MM.1S (cell line): ENCODE data around the gene CHMP6.

Experiments
- DNase-seq: peaks from one replicate; pipeline ENCODE4 v3.0.0-alpha.2; 2015
- H2AFZ ChIP-seq: fragments of 300-600 bp; sonication (generic); 2 replicates; pipeline ENCODE4 v1.6.0; 2016; ENCODE audit warnings: antibody characterized with exemption, low read length
- H3F3A ChIP-seq: fragments of 300-600 bp; sonication (generic); 2 replicates; pipeline ENCODE4 v1.6.1; 2016; ENCODE audit warnings: mild to moderate bottlenecking, antibody characterized with exemption, low read length, moderate library complexity, mixed read lengths; ENCODE audit not compliant: insufficient read depth
- H3K27ac ChIP-seq: fragments of 300-600 bp; sonication (generic); 2 replicates; pipeline ENCODE4 v1.5.1; 2016; ENCODE audit warnings: mild to moderate bottlenecking, low read length
- H3K27me3 ChIP-seq: fragments of 300-600 bp; sonication (generic); replicated peaks from 2 replicates; pipeline ENCODE4 v1.6.0; 2016; ENCODE audit warnings: low read length; ENCODE audit not compliant: insufficient read depth
- H3K36me3 ChIP-seq: fragments of 300-600 bp; sonication (generic); replicated peaks from 2 replicates; pipeline ENCODE4 v1.6.1; 2016; ENCODE audit warnings: mild to moderate bottlenecking, low read length, mixed read lengths; ENCODE audit not compliant: insufficient read depth
- H3K4me1 ChIP-seq: fragments of 300-600 bp; sonication (generic); 2 replicates; pipeline ENCODE4 v1.6.1; 2016; ENCODE audit warnings: low read length, mixed read lengths
- H3K4me2 ChIP-seq: fragments of 300-600 bp; sonication (generic); 2 replicates; pipeline ENCODE4 v1.6.0; 2016; ENCODE audit warnings: low read depth, low read length
- H3K4me3 ChIP-seq: fragments of 300-600 bp; sonication (generic); 2 replicates; pipeline ENCODE4 v1.5.1; 2016; ENCODE audit warnings: low read length, mixed read lengths
- H3K79me2 ChIP-seq: fragments of 300-600 bp; sonication (generic); 2 replicates; pipeline ENCODE4 v1.6.1; 2016; ENCODE audit warnings: mixed run types, low read length, mixed read lengths
- H3K9ac ChIP-seq: fragments of 300-600 bp; sonication (generic); 2 replicates; pipeline ENCODE4 v1.6.1; 2016; ENCODE audit warnings: low read length, mixed read lengths
- H3K9me2 ChIP-seq: fragments of 300-600 bp; sonication (generic); replicated peaks from 2 replicates; pipeline ENCODE4 v1.6.1; 2016; ENCODE audit warnings: mild to moderate bottlenecking, low read length, mixed read lengths; ENCODE audit not compliant: insufficient read depth
- H3K9me3 ChIP-seq: fragments of 300-600 bp; sonication (generic); replicated peaks from 2 replicates; pipeline ENCODE4 v1.6.1; 2016; ENCODE audit warnings: mild to moderate bottlenecking, low read length, mixed read lengths; ENCODE audit not compliant: insufficient read depth
- H4K20me1 ChIP-seq: fragments of 300-600 bp; sonication (generic); 2 replicates; pipeline ENCODE4 v1.6.1; 2016; ENCODE audit warnings: mild to moderate bottlenecking, low read length, moderate library complexity, mixed read lengths; ENCODE audit not compliant: insufficient read depth
- CTCF ChIP-seq: fragments of 300-600 bp; sonication (generic); IDR thresholded peaks from 2 replicates; pipeline ENCODE4 v1.5.1; 2016; ENCODE audit warnings: antibody characterized with exemption, low read length, mixed read lengths
- EZH2 ChIP-seq: fragments of 300-600 bp; sonication (generic); optimal IDR thresholded peaks from 2 replicates; pipeline ENCODE3; 2017; ENCODE audit warnings: low read depth, mild to moderate bottlenecking, antibody characterized with exemption, low read length, mixed read lengths
- EZH2phosphoT487 ChIP-seq: fragments of 300-600 bp; sonication (generic); IDR thresholded peaks from 2 replicates; pipeline ENCODE4 v1.6.1; 2018; ENCODE audit warnings: antibody characterized with exemption, low read length

Gene CHMP6

GRCh38 chr17:80968602-80969029 is 23.0 kb upstream of the CHMP6 start:
- TF ChIP-seq EZH2 (no peak), EZH2phosphoT487 (no peak), CTCF (no peak)
- 0 out of 2 replicates have a peak, but pooled peaks cover 8% of the 10 kb centered on the region for H3K4me1 ChIP-seq
- H3K9me2 ChIP-seq = no peaks in the 10 kb centered on the region
- H3K79me2 ChIP-seq = no peaks in the 10 kb centered on the region
- no peaks in the 10 kb centered on the region for H3K9me3 ChIP-seq
- DNase-seq = no peak
- no peaks in the 10 kb centered on the region for H3K36me3 ChIP-seq
- H3K27me3 ChIP-seq = no peaks in the 10 kb centered on the region
- no peak overlapping the region for H2AFZ ChIP-seq
- no peak overlapping the region for H3K9ac ChIP-seq
- H3K4me3 ChIP-seq = no peak overlapping the region
- no peaks in the 10 kb centered on the region for H4K20me1 ChIP-seq
- H3F3A ChIP-seq = no peaks in the 10 kb centered on the region
- no peak overlapping the region for H3K27ac ChIP-seq
- no peak overlapping the region for H3K4me2 ChIP-seq

- no peak overlapping the region for H3K4me2 ChIP-seq
- no peaks in the 10 kb centered on the region for H3F3A ChIP-seq
- H3K9me3 ChIP-seq = no peaks in the 10 kb centered on the region
- TF ChIP-seq EZH2 = no peak
- no peak for TF ChIP-seq EZH2phosphoT487
- TF ChIP-seq CTCF = no peak
- no peaks in the 10 kb centered on the region for H3K9me2 ChIP-seq
- no peak overlapping the region for H3K9ac ChIP-seq
- 0 out of 2 replicates have a peak, but pooled peaks cover 8% of the 10 kb centered on the region for H3K4me1 ChIP-seq
- no peaks in the 10 kb centered on the region for H3K27me3 ChIP-seq
- H2AFZ ChIP-seq = no peak overlapping the region
- H4K20me1 ChIP-seq = no peaks in the 10 kb centered on the region
- H3K36me3 ChIP-seq = no peaks in the 10 kb centered on the region
- no peak for DNase-seq
- no peak overlapping the region for H3K27ac ChIP-seq
- no peaks in the 10 kb centered on the region for H3K79me2 ChIP-seq
- no peak overlapping the region for H3K4me3 ChIP-seq
These were observed 22.5 kb upstream of the CHMP6 start for GRCh38 chr17:80969030-80969673.

- Histone ChIP-seq H3K9me2 (no peaks in the 10 kb centered on the region), H3F3A (no peaks in the 10 kb centered on the region), H3K9me3 (no peaks in the 10 kb centered on the region), H3K27me3 (no peaks in the 10 kb centered on the region), H3K4me2 (no peak overlapping the region), H4K20me1 (no peaks in the 10 kb centered on the region), H3K9ac (no peak overlapping the region), H3K79me2 (no peaks in the 10 kb centered on the region), H3K36me3 (no peaks in the 10 kb centered on the region), H3K4me1 (0 out of 2 replicates have a peak, but pooled peaks cover 8% of the 10 kb centered on the region), H2AFZ (no peak overlapping the region), H3K4me3 (no peak overlapping the region), H3K27ac (no peak overlapping the region)
- no peak for DNase-seq
- TF ChIP-seq EZH2phosphoT487 = no peak
- TF ChIP-seq CTCF = no peak
- no peak for TF ChIP-seq EZH2
These were observed 22.0 kb upstream of the CHMP6 start for GRCh38 chr17:80969674-80970043.
